K562 (cell line): ENCODE results near the gene CFAP20DC. TPM values are rescaled to one million over a fixed set of nuclear protein-coding genes. Genes with fewer than 3 reads are reported as not detected.

ENCODE experiments used
- BRF1 ChIP-seq: IDR thresholded peaks from 3 replicates; pipeline ENCODE4 v1.6.1; 2011; ENCODE audit warnings: borderline replicate concordance, mild to moderate bottlenecking; ENCODE audit not compliant: insufficient read length; ENCODE audit errors: extremely low read depth
- FOXA3 ChIP-seq, 2 experiments: fragments of 450-650 bp in 1 of 2; sonication (generic) in 1 of 2; formaldehyde crosslinking; IDR thresholded peaks in 1 of 2; conservative IDR thresholded peaks in 1 of 2; 2 replicates each; pipeline versions ENCODE4 v1.4.0 to v1.8.0; 2020 to 2022; ENCODE audit warnings: mild to moderate bottlenecking in 2 of 2, missing genetic modification reagents in 1 of 2
- MXD1 ChIP-seq: fragments of 250-450 bp; sonication (Bioruptor Pico); IDR thresholded peaks from 2 replicates; pipeline ENCODE4 v1.8.0; 2021; ENCODE audit warnings: borderline replicate concordance, mild to moderate bottlenecking, moderate library complexity; ENCODE audit not compliant: poor library complexity, severe bottlenecking
- ZNF407 ChIP-seq: fragments of 450-650 bp; IDR thresholded peaks from 2 replicates; pipeline ENCODE4 v1.6.1; 2016; ENCODE audit warnings: low read depth
- polyA plus RNA-seq, 8 experiments: library from polyadenylated mRNA; depleted of rRNA in 4 of 8; stranded (reverse) in 5 of 8; unstranded in 3 of 8; fragments of >200 nt; fragmentation: Nextera tagmentation in 2 of 8; fragmentation: Illumina TruSeq in 1 of 8; extraction: Ambion mirVana in 2 of 8; extraction: Trizol in 1 of 8; gene quantifications; 2 replicates each; pipeline versions ENCODE4 v1.2.1 to v1.2.3, GENCODE V29; 2011 to 2014; ENCODE audit warnings: inconsistent platforms in 1 of 8, missing spikeins in 1 of 8
- total RNA-seq, 7 experiments: library from RNA; depleted of rRNA in 6 of 7; stranded (reverse); fragments of >200 nt in 6 of 7; fragmentation: Illumina TruSeq in 2 of 7; extraction: Trizol in 2 of 7; gene quantifications; 2 replicates each; pipeline versions ENCODE4 v1.2.1 to v1.2.3, GENCODE V29; 2011 to 2021; ENCODE audit warnings: low replicate concordance in 1 of 7

CFAP20DC gene
- total and polyA plus RNA-seq, 9 of the 15 experiments (the other 6 are each of a cell fraction or from before 2014, with no cell fraction given): 1.6 to 5.9 (median 4.6) TPM

- TF ChIP-seq ZNF407 (no peak), BRF1 (no peak), MXD1 (CRISPR knock-in tag) (no peak), FOXA3 (CRISPR knock-in tag; conservative IDR thresholded peaks at IDR 0.05 in 1 of 2, IDR thresholded peaks at IDR 0.05 in 1 of 2) (no peak)
- TF ChIP-seq, all 486 proteins: peak for 0
Measured at GRCh38 chr3:58996730-58997129, 53.1 kb downstream of the CFAP20DC start (continued).
